ENCODE results near the gene CPOX. TPM values are rescaled to one million over a fixed set of nuclear protein-coding genes. Genes with fewer than 3 reads are reported as not detected.
"Not testable (repeated sequence)": the region's sequence is repeated elsewhere in the genome, so short reads cannot be mapped to it uniquely, and the experiment has no call there.

The CPOX gene
- total RNA-seq, result 18.6 TPM

- peak; percentile 93 for DNase-seq
Observed at GRCh38 chr3:98593046-98593936, at the start of gene CPOX. TSS of gene CPOX (minus strand) at chr3:98593611. CDS start at chr3:98593504, 107 bp downstream.

- not testable (repeated sequence) for DNase-seq
Observed at GRCh38 chr3:98642769-98643168, 49.4 kb upstream of the CPOX start.

DNA sequence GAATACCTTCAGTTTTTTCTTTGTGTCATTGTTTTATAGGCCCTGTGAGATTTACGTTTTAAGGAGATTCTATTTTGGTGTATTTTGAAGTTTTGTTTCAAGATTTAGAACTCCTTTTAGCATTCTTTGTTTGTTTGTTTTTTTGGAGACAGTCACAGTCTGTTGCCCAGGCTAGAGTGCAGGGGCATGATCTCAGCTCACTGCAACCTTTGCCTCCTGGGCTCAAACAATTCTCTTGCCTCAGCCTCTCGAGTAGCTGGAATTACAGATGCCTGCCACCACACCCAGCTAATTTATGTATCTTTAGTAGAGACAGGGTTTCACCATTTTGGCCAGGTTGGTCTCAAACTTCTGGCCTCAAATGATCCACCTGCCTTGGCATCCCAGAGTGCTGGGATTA is 48.3 kb upstream of the CPOX start:
- not testable (repeated sequence) for DNase-seq

- DNase-seq, result not testable (repeated sequence)
Observed at GRCh38 chr3:98638515-98638914, 45.1 kb upstream of the CPOX start.

DNA sequence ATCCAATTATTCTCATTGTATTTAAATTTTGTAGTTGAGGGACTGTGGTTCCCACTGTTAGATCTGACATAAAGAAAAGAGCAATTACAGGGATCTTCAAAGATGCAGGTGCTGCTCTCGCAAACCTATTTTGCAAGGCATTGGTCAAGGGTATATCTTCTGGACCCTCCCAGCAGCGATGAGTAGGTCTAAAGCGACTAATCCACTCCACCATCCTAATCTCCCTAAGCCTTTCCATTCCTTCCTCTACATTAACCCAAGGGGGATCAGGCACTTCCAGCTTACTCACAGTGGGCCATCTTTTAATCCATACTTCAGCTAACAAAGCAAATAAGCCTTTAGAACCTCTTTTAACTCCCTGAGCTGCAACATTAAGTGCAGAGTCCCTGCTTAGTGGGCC is 37.0 kb upstream of the CPOX start:
- DNase-seq, result no peak

DNA sequence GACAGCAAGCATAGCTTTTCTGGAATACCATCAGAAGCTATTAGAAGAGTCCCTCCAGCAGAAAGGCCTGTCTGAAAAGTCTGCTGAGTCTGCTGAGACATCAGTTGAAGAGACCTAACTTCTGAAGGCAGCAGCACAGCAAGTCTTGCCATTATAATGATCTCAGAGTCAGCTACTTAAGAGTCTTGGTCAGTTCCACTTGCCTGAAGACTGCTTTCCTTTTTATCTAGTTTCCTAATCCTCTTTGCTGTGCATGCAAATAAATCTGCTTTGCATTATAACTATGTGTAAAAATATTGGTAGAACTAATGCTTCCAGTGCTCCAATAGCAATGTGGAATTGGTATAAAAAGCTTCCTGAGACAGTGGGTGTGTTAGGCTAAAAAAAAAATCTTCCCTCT is 34.9 kb upstream of the CPOX start:
- DNase-seq, result no peak

- DNase-seq, result no peak
Observed at GRCh38 chr3:98626151-98626550, 32.7 kb upstream of the CPOX start.

- DNase-seq, result no peak
Observed at GRCh38 chr3:98623572-98624280, 30.3 kb upstream of the CPOX start.

GRCh38 chr3:98617841-98618240 is 24.4 kb upstream of the CPOX start:
- DNase-seq, result no peak

DNA sequence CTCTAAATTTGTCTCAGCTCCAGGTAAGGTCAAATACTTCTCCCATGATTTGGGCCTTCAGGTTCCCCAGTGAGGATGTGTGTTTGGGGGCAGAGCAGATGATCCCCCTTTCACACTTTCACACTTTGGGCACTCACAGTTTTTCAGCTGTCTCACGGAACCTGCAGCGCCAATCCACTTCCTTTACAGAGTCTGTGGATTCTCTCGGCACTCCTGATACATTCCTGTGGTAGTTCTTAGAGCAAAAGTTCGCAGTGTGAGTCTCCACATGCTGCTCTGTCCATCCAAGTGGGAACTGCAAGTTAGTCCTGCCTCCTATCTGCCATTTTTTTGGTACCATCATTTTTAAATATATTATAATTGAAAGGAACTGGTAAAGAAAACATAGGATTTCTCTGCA is 20.2 kb upstream of the CPOX start:
- no peak for DNase-seq

- no peak for DNase-seq
Observed at GRCh38 chr3:98612996-98613517, 19.6 kb upstream of the CPOX start.

DNA sequence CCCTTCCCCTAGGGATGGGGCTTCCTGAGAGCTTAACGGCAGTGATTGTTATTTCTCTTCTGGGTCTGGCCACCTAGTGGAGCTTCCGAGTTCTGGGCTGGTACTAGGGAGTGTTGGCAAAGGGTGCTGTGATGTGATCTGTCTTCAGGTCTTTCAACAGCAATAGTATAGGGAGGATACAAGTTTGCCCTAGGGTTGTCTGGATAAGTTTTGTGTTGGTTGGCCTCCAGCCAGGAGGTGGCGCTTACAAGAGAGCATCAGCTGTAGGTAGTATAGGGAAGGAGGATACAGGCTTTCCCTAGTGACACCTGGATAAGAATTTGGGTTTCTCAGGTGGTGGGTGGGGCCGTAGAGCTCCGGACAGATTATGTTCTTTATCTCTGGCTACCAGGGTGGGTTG is 19.2 kb upstream of the CPOX start:
- no peak for DNase-seq

GRCh38 chr3:98608029-98608428 is 14.6 kb upstream of the CPOX start:
- DNase-seq, result no peak

DNA sequence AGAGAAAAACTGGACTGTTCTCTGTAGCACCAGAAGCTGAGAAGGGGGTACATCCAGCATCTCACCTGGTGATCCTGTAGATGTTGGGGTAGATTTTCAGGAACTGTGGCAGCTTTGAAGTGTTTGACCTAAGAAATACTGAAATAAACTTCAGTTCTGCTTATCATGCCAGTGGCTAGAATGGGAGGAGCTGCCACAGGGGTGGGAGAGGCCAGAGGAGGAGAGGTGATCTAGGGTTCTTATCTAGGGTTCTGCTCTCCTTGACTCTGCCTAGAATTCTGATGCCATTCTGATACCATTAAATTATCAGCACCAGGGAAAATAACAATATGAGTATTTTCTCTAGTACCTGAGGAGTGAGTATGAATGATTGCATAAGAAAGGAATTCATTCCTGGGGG is 10.2 kb upstream of the CPOX start:
- no peak for DNase-seq

DNA sequence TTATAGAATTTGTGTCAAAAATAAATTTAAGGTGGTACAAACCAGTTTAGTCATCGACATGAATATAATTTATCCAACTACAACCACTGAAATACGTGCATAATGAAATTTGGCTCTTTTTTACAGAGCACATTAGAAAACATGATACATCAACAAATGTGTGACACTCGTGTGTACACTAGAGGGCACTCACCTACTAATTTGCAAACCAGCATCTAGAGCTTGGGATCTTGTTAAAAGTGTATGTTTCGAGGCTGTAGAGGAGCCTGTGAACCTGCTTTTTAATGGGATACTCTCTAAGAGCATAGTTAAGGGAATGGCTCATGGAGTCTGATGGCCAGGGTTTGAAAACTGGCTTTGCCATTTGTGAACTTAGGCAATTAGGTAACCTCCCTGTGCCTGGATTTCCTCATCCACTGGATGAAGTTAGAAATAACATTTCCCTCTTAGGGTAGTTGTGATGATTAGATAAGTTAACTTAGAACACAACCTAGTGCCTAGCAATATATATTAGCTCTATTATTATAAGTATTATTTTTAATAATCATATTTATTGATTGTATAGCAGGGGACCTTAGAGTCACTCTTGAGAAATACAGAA is 8.8 kb upstream of the CPOX start:
- peak; percentile 73 for DNase-seq

- no peak for DNase-seq
Observed at GRCh38 chr3:98601180-98601579, 7.8 kb upstream of the CPOX start.

GRCh38 chr3:98600412-98601095 is 7.1 kb upstream of the CPOX start:
- DNase-seq, result no peak

GRCh38 chr3:98599647-98600411 is 6.4 kb upstream of the CPOX start:
- no peak for DNase-seq

DNA sequence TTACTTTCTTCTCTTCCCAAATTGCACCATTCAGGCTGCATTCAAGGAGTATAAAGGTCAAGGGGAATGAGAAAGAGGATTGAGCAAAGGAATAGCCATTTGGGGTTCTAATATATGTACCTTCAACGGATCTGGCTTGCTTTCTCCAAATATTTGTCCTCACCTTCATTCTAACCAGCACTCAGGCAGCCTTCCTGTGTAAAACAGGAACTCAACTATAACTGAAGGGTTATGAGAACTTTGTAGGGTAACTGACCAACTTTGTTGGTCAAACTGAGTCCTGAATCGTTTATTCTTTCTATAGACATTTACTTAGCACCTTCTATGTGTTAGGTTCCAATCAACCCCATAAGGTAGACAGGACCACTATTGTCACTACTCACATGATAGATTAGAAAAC is 5.1 kb upstream of the CPOX start:
- no peak for DNase-seq

GRCh38 chr3:98596541-98597500 is 3.4 kb upstream of the CPOX start:
- DNase-seq, result peak; percentile 37

All from tongue (tissue), 2 donors.